OCI-LY7 (cell line): ENCODE results near the gene RAB3B. TPM values are rescaled to one million over a fixed set of nuclear protein-coding genes. Genes with fewer than 3 reads are reported as not detected.

Experiments
- BruUV-seq: library from RNA; stranded (reverse); fragments of 400-500 nt; replicated peaks from 2 replicates; lab custom pipeline; 2021; lab: Mats Ljungman, UMichigan
- CTCF ChIA-PET: fragments of 300-600 bp; sonication (Branson Sonifier 250); formaldehyde crosslinking; loops from one replicate; lab custom pipeline; 2022; ENCODE audit warnings: antibody characterized with exemption; ENCODE audit not compliant: unreplicated experiment; lab: Charles Lee
- POLR2A ChIA-PET: fragments of 300-600 bp; sonication (Branson Sonifier 250); formaldehyde crosslinking; loops from one replicate; lab custom pipeline; 2022; ENCODE audit warnings: antibody characterized with exemption; lab: Charles Lee
- DNase-seq: peaks from one replicate; pipeline ENCODE4 v3.0.0-alpha.2; 2015; ENCODE audit warnings: low spot score
- H2AFZ ChIP-seq: fragments of 200-600 bp; sonication (generic), shearing (Covaris generic); 2 replicates; pipeline ENCODE4 v1.6.1; 2014; ENCODE audit warnings: mild to moderate bottlenecking, antibody characterized with exemption, low read length, moderate library complexity
- H3K27ac ChIP-seq: fragments of 200-600 bp; sonication (generic); 2 replicates; pipeline ENCODE4 v1.5.1; 2014; ENCODE audit warnings: mixed run types, low read depth, mild to moderate bottlenecking, moderate library complexity, low read length, inconsistent platforms; ENCODE audit not compliant: poor library complexity, severe bottlenecking
- H3K36me3 ChIP-seq: fragments of 200-600 bp; sonication (generic); 2 replicates; pipeline ENCODE4 v1.6.1; 2014; ENCODE audit warnings: mild to moderate bottlenecking, antibody characterized with exemption, low read length, moderate library complexity, mixed read lengths; ENCODE audit not compliant: insufficient read depth
- H3K4me1 ChIP-seq: fragments of 200-600 bp; sonication (generic); 2 replicates; pipeline ENCODE4 v1.5.1; 2014; ENCODE audit warnings: mild to moderate bottlenecking, low read length; ENCODE audit not compliant: insufficient read depth, poor library complexity, severe bottlenecking
- H3K4me2 ChIP-seq: fragments of 200-600 bp; sonication (generic); 2 replicates; pipeline ENCODE4 v1.6.1; 2014; ENCODE audit warnings: mild to moderate bottlenecking, low read length
- H3K4me3 ChIP-seq: fragments of 200-600 bp; sonication (generic); 2 replicates; pipeline ENCODE4 v1.5.1; 2014; ENCODE audit warnings: mild to moderate bottlenecking, low read depth, low read length; ENCODE audit not compliant: poor library complexity, severe bottlenecking
- H3K79me2 ChIP-seq: fragments of 200-600 bp; sonication (generic); 2 replicates; pipeline ENCODE4 v1.6.1; 2016; ENCODE audit warnings: low read depth, mild to moderate bottlenecking, low read length, moderate library complexity, mixed read lengths; ENCODE audit not compliant: insufficient read depth
- H3K9me2 ChIP-seq: fragments of 200-600 bp; sonication (generic); 2 replicates; pipeline ENCODE4 v1.6.1; 2016; ENCODE audit warnings: mild to moderate bottlenecking, low read length, mixed read lengths; ENCODE audit not compliant: insufficient read depth
- H3K9me3 ChIP-seq: fragments of 200-600 bp; sonication (generic); 2 replicates; pipeline ENCODE4 v1.6.1; 2014; ENCODE audit warnings: mild to moderate bottlenecking, mixed run types, low read length, mixed read lengths
- H4K20me1 ChIP-seq: fragments of 200-600 bp; sonication (generic); 2 replicates; pipeline ENCODE4 v1.6.1; 2014; ENCODE audit warnings: mild to moderate bottlenecking, antibody characterized with exemption, low read length, moderate library complexity, mixed read lengths; ENCODE audit not compliant: insufficient read depth
- CTCF ChIP-seq: fragments of 200-600 bp; sonication (generic); conservative IDR thresholded peaks from 2 replicates; pipeline ENCODE4 v1.5.1; 2014; ENCODE audit warnings: mild to moderate bottlenecking, antibody characterized with exemption, low read length, moderate library complexity, mixed read lengths
- EZH2phosphoT487 ChIP-seq: fragments of 200-600 bp; sonication (generic); IDR thresholded peaks from 2 replicates; pipeline ENCODE4 v1.6.1; 2018; ENCODE audit warnings: low read depth, borderline replicate concordance, mild to moderate bottlenecking, mixed run types, antibody characterized with exemption, low read length, moderate library complexity, mixed read lengths
- intact Hi-C: fragments of 100-400 bp; cut with micrococcal nuclease; formaldehyde crosslinking; loops from one replicate; pipeline ENCODE4 v1.10.0; 2022; ENCODE audit not compliant: unreplicated experiment
- total RNA-seq, 2 experiments: library from RNA; depleted of rRNA in 1 of 2; stranded (reverse); fragments of >200 nt in 1 of 2; shearing (Covaris generic) in 1 of 2; gene quantifications; 2 replicates each; pipeline ENCODE4 v1.2.3, GENCODE V29; 2014 to 2022

RAB3B gene
- total RNA-seq, 2 experiments from 2014 or later = 0.03 TPM; not detected in 1

DNA sequence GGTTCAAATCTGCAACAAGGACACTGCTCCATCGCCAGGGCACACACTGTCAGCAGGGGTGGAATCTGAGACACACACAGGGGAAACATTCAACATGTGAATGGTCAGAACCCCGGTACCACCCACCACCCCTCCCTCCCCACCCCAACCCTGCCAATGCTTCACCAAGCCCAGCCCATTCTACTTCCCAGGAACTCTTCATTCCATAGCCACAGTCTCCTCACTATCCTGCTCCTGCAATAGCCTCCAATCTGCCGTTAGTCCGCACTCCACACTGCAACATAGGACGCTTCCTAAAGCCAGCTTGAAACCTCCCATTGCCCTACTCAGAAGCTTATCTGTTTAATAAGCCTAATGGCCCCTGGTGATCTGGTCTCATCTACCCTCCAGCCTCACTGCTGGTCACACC is 7.5 kb upstream of the RAB3B start:
- ChIA-PET CTCF (no interaction called here), POLR2A (no interaction called here)
- no peak overlapping the region for H2AFZ ChIP-seq
- no peaks in the 10 kb centered on the region for H3K9me3 ChIP-seq
- no peaks in the 10 kb centered on the region for H3K4me1 ChIP-seq
- no peaks in the 10 kb centered on the region for H3K9me2 ChIP-seq
- no peak for DNase-seq
- H4K20me1 ChIP-seq = no peaks in the 10 kb centered on the region
- TF ChIP-seq EZH2phosphoT487 = no peak
- no peak for TF ChIP-seq CTCF
- intact Hi-C loops = no loop called here
- no TSS peak for BruUV-seq
- no peak overlapping the region for H3K4me2 ChIP-seq
- H3K79me2 ChIP-seq = no peaks in the 10 kb centered on the region
- H3K4me3 ChIP-seq = no peak overlapping the region
- H3K27ac ChIP-seq = no peak overlapping the region
- H3K36me3 ChIP-seq = no peaks in the 10 kb centered on the region

GRCh38 chr1:51989582-51990477 is 670 bp downstream of the RAB3B start:
- no peaks in the 10 kb centered on the region for H4K20me1 ChIP-seq
- intact Hi-C loops = no loop called here
- no peaks in the 10 kb centered on the region for H3K4me1 ChIP-seq
- ChIA-PET CTCF (no interaction called here), POLR2A (interaction anchor here (0.6 kb wide), 1 partner anchor 9 kb away, joined by 3 read pairs; no protein-coding TSS in a partner anchor)
- peak overlapping the region; percentile 43 for H3K4me3 ChIP-seq
- no peak overlapping the region for H3K27ac ChIP-seq
- no peak overlapping the region for H2AFZ ChIP-seq
- H3K4me2 ChIP-seq = peak overlapping the region; percentile 42; the same call in 1 of the 2 replicates
- no peak for DNase-seq
- H3K9me3 ChIP-seq = no peaks in the 10 kb centered on the region
- no peaks in the 10 kb centered on the region for H3K36me3 ChIP-seq
- TF ChIP-seq CTCF (no peak), EZH2phosphoT487 (no peak)
- H3K9me2 ChIP-seq = no peaks in the 10 kb centered on the region
- H3K79me2 ChIP-seq = no peaks in the 10 kb centered on the region
- no TSS peak for BruUV-seq

- ChIA-PET CTCF (interaction anchor here (0.5 kb wide), 1 partner anchor 91 kb away, joined by 6 read pairs; no protein-coding TSS in a partner anchor), POLR2A (no interaction called here)
- Histone ChIP-seq H3K9me3 (no peaks in the 10 kb centered on the region), H4K20me1 (no peaks in the 10 kb centered on the region), H3K4me2 (no peak overlapping the region), H3K4me3 (no peak overlapping the region), H3K36me3 (no peaks in the 10 kb centered on the region), H3K79me2 (no peaks in the 10 kb centered on the region), H3K4me1 (no peaks in the 10 kb centered on the region), H3K27ac (no peak overlapping the region), H3K9me2 (no peaks in the 10 kb centered on the region), H2AFZ (no peak overlapping the region)
- intact Hi-C loops = no loop called here
- no peak for TF ChIP-seq EZH2phosphoT487
- no peak for TF ChIP-seq CTCF
- no TSS peak for BruUV-seq
- no peak for DNase-seq
Observed at GRCh38 chr1:51988254-51988653, 2.2 kb downstream of the RAB3B start.
